Neutrophil (primary cell): ENCODE measurements around the gene SAT1.

Experiments
- H3K27ac ChIP-seq: fragments of 200-600 bp; sonication (generic); 2 replicates; pipeline ENCODE4 v1.5.1; 2016; ENCODE audit warnings: mild to moderate bottlenecking, moderate library complexity
- H3K27me3 ChIP-seq: fragments of 200-600 bp; sonication (generic); 2 replicates; pipeline ENCODE4 v1.6.0; 2016; ENCODE audit warnings: mild to moderate bottlenecking
- H3K36me3 ChIP-seq: fragments of 200-600 bp; sonication (generic); 2 replicates; pipeline ENCODE4 v1.5.1; 2017
- H3K4me1 ChIP-seq, 2 experiments: fragments of 200-600 bp in 1 of 2; sonication (generic) in 1 of 2; 1 replicate in 1 of 2; 2 replicates in 1 of 2; pipeline versions ENCODE4 v1.5.1 to v1.6.1; 2013 to 2016; ENCODE audit warnings: low read depth in 1 of 2, low read length in 1 of 2, mild to moderate bottlenecking in 1 of 2, moderate library complexity in 1 of 2; ENCODE audit not compliant: control insufficient read depth in 1 of 2, insufficient read depth in 1 of 2
- H3K4me3 ChIP-seq, 2 experiments: fragments of 200-600 bp in 1 of 2; sonication (generic) in 1 of 2; 1 replicate in 1 of 2; 2 replicates in 1 of 2; pipeline ENCODE4 v1.5.1; 2013 to 2016; ENCODE audit warnings: low read depth in 1 of 2, low read length in 1 of 2, mild to moderate bottlenecking in 1 of 2, moderate library complexity in 1 of 2
- H3K9me3 ChIP-seq: fragments of 200-600 bp; sonication (generic); 2 replicates; pipeline ENCODE4 v1.5.1; 2016
- TF ChIP-seq, protein P1 (sequence below): fragments of 200-600 bp; sonication (generic); IDR thresholded peaks from 2 replicates; pipeline ENCODE4 v1.5.1; 2016; ENCODE audit warnings: antibody characterized with exemption

Gene SAT1

DNA sequence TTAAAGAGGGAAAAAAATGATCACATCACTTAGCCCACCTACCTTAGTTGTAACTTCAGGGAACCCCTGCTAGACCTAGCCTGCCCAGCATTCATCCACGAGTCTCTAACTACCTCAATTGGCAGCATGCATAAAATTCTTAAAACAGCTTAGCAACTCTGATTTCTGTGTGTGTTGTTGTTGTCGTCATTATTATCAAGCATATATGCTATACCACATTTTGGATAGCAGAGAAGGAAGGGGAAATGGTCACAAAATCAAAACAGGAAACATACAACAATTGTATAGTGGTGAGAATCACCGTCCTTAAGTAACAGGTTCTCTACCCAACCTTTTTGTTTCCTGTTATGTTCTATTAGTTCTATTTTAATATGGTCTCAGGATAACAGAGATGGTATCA lies 37.2 kb upstream of the SAT1 start:
- peaks cover 6 to 13% of the 10 kb centered on the region in 2 experiments for H3K4me1 ChIP-seq
- H3K36me3 ChIP-seq = no peaks in the 10 kb centered on the region
- peak overlapping the region; percentile 47 for H3K27ac ChIP-seq
- TF ChIP-seq, protein P1, sequence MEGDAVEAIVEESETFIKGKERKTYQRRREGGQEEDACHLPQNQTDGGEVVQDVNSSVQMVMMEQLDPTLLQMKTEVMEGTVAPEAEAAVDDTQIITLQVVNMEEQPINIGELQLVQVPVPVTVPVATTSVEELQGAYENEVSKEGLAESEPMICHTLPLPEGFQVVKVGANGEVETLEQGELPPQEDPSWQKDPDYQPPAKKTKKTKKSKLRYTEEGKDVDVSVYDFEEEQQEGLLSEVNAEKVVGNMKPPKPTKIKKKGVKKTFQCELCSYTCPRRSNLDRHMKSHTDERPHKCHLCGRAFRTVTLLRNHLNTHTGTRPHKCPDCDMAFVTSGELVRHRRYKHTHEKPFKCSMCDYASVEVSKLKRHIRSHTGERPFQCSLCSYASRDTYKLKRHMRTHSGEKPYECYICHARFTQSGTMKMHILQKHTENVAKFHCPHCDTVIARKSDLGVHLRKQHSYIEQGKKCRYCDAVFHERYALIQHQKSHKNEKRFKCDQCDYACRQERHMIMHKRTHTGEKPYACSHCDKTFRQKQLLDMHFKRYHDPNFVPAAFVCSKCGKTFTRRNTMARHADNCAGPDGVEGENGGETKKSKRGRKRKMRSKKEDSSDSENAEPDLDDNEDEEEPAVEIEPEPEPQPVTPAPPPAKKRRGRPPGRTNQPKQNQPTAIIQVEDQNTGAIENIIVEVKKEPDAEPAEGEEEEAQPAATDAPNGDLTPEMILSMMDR = no peak
- H3K4me3 ChIP-seq = no peak overlapping the region
- no peaks in the 10 kb centered on the region for H3K9me3 ChIP-seq
- H3K27me3 ChIP-seq = no peaks in the 10 kb centered on the region

- TF ChIP-seq, protein P1 = no peak
- H3K4me3 ChIP-seq = no peak overlapping the region
- H3K36me3 ChIP-seq = no peaks in the 10 kb centered on the region
- no peaks in the 10 kb centered on the region for H3K27me3 ChIP-seq
- no peaks in the 10 kb centered on the region for H3K4me1 ChIP-seq
- H3K9me3 ChIP-seq = no peaks in the 10 kb centered on the region
- no peak overlapping the region for H3K27ac ChIP-seq
Observed at GRCh38 chrX:23749129-23749528, 33.8 kb upstream of the SAT1 start.

DNA sequence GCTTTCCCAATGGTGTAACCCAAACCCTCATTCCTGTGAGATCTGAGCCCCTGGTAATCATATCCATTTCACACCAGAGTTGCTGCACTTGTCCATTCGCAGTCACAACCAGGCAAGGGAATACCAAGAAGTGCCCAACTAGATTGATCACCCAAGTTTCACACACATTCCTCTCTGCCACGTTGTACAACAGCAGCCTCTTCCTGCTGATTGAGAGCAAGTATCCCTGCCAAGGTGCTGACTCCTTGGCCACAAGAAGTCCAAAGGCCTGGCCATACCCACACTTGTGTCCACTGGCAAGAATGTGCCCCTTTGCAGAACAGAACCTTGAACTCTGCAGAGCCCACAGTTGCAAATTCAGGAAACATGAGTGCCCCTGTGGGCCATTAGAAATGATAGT lies 33.4 kb upstream of the SAT1 start:
- Histone ChIP-seq H3K9me3 (no peaks in the 10 kb centered on the region), H3K27me3 (no peaks in the 10 kb centered on the region), H3K4me3 (no peak overlapping the region), H3K4me1 (no peaks in the 10 kb centered on the region), H3K27ac (no peak overlapping the region), H3K36me3 (no peaks in the 10 kb centered on the region)
- TF ChIP-seq, protein P1 = no peak

GRCh38 chrX:23752740-23753415 lies 30.1 kb upstream of the SAT1 start:
- Histone ChIP-seq H3K36me3 (no peaks in the 10 kb centered on the region), H3K27me3 (no peaks in the 10 kb centered on the region), H3K9me3 (no peaks in the 10 kb centered on the region), H3K4me1 (no peaks in the 10 kb centered on the region), H3K4me3 (no peak overlapping the region), H3K27ac (no peak overlapping the region)
- TF ChIP-seq, protein P1 = no peak

DNA sequence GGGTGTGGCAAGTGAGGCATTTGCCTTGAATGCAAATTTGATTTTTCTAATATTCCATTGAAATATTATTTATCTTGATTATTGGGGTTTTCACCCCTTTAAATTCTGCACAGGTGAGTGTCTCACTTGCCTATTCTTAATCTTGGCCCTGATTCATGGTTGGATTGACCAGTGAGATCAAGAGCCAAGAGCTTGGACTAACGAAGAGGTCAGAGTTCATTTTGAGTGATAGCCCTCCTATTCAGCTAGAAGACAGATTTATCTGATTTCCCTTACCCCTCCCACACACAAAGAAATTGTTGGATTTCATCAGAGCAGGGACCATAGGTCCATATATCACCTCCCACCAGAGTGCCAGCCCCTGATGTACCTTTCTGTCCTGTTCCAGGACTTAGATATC lies 28.3 kb upstream of the SAT1 start:
- H3K4me3 ChIP-seq = no peak overlapping the region
- no peaks in the 10 kb centered on the region for H3K9me3 ChIP-seq
- no peaks in the 10 kb centered on the region for H3K27me3 ChIP-seq
- no peaks in the 10 kb centered on the region for H3K36me3 ChIP-seq
- H3K27ac ChIP-seq = no peak overlapping the region
- no peaks in the 10 kb centered on the region for H3K4me1 ChIP-seq
- TF ChIP-seq, protein P1 = no peak
